Astrocyte of the spinal cord (primary cell): ENCODE data around the gene CCDC179.

Experiments
- DNase-seq: peaks from one replicate; pipeline ENCODE4 v3.0.0; 2011; ENCODE audit warnings: low read depth, low spot score
- H3K4me3 ChIP-seq: 2 replicates; pipeline ENCODE4 v1.5.1; 2011; ENCODE audit warnings: low read depth, mild to moderate bottlenecking, low read length, moderate library complexity
- CTCF ChIP-seq: IDR thresholded peaks from 2 replicates; pipeline ENCODE4 v1.5.1; 2012; ENCODE audit warnings: low read depth, mild to moderate bottlenecking, low read length, inconsistent platforms
- in situ Hi-C: cut with HindIII; loops from 2 replicates; pipeline ENCODE4 v1.10.0; 2017; ENCODE audit warnings: low sequenced_read_pairs

Gene CCDC179

GRCh38 chr11:22860241-22860640, at the start of gene CCDC179:
Gene CCDC179, minus strand, starts transcription at chr11:22860474. Its CDS starts 53 bp downstream, at chr11:22860421.
- no peak within 1 kb of the TSS for H3K4me3 ChIP-seq
- DNase-seq: no peak
- in situ Hi-C loops: no loop called here
- TF ChIP-seq CTCF: no peak

GRCh38 chr11:22903782-22904181, 43.5 kb upstream of the CCDC179 start:
- no peak for DNase-seq
- in situ Hi-C loops: no loop called here
- no peak for TF ChIP-seq CTCF
- H3K4me3 ChIP-seq: no peak overlapping the region

DNA sequence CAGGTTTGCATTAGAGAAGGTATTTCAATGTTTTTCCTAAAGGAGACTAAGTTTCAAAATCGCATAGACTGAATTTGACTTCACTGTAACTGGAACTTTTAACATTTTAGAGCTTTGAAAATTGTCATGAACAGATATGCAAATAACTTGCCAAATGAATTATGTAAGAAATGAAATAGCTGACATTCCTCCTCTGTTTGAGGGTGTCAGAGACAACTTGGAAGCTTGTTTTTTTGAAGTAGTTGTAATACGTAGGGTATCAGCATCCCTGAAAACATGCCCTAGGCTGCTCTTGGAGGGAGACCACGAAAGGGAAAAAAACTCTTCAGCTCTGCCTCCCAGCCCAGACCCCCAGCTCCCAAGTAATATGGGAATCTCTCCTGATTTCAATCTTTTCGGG, 41.3 kb upstream of the CCDC179 start:
- no peak overlapping the region for H3K4me3 ChIP-seq
- no peak for DNase-seq
- in situ Hi-C loops: no loop called here
- no peak for TF ChIP-seq CTCF

DNA sequence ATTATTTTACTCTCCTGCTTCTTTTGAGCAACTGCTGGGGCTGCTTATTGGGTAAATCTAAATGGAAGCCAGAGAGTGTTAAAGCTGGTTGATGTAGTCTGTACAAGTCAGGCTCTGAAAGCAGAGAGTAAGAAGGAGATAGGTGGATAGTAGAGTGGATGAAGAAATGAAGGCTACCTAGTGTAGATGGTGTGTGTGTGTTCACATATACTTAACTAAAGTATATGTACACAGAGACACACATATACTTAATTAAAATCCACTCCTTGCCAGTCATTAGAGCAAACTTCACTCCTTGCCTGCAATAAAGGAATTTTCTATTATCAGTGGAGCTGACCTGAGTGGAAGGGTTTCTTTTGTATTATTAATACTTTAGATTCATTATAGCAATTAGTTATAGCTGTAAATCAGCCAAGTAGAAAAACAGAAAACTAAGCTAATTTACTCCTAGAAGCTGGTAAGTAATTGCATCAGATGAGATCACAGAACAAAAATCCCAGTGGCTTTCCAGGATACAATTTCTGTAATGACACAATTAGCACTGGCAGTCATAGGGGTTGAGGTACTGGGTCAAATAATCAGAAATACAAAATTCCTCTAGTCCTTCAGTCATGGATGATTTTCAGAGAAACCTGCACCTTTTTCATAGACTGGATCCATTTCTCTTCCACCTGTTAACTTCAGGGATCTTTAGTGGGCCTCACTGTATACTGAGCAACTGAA, 40.7 kb upstream of the CCDC179 start:
- no peak for DNase-seq
- no peak for TF ChIP-seq CTCF
- no peak overlapping the region for H3K4me3 ChIP-seq
- in situ Hi-C loops: no loop called here

DNA sequence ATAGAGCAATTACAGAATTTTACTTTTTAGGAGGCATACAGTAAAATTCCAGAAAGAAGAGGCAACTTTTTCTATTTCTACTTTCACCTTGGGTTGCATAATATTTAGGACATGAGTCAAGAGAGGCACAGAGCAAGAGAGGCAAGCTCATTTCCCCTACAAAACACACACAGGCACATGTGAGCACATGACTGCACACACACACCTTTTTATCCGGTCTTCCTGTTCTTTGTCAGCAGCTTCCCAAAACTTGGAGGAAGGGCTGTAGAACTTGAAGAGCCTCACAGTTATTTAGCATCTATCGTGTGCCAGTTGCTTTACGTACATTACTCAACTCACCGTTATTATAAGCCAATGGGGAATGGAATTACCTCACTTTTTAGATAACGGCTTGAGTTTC, 37.8 kb upstream of the CCDC179 start:
- in situ Hi-C loops: no loop called here
- TF ChIP-seq CTCF: no peak
- H3K4me3 ChIP-seq: no peak overlapping the region
- no peak for DNase-seq

DNA sequence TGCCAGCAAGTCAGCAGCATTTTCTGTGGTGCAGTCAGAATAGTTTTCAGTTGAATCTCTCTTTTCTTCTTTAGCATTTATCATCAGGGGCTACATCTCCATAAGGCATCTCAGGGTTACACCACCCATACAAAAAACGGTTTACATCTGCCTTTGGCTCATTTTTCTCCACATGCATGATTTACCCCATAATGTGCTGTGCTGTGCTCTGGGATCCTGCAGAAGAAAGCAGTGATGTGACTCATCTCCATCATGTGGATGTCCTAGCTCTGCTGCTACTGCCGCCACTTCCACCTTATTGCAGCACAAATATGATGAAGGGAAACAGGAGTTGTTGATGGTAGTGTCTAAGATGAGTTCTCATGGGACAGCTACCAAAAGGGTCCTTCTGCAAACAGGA, 30.0 kb upstream of the CCDC179 start:
- no peak overlapping the region for H3K4me3 ChIP-seq
- no peak for DNase-seq
- no peak for TF ChIP-seq CTCF
- in situ Hi-C loops: no loop called here

DNA sequence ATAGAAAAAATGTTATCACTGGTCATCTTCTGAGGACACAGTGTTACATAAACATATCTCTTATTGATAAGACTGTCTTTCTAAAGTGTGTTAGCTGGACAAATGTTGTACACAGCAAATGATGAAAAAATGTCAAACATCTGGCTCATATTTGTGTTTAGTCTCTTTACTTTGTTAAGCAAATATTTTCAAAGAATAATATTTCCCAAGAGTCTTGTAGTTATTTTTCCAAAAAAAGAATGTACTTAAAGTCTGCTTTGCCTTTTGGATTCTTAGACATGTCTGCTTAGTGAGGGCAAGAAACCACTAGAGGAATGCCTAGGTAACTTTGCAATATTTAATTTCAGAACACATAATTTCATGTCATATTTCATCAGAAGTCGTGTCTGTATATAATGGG, 23.9 kb upstream of the CCDC179 start:
- H3K4me3 ChIP-seq: no peak overlapping the region
- peak; percentile 2 for DNase-seq
- no peak for TF ChIP-seq CTCF
- in situ Hi-C loops: no loop called here
